Vagina (tissue), 2 donors: ENCODE data around the gene ZNF423.

Source experiments
- POLR2A ChIP-seq, 2 donors: fragments of 450-650 bp; IDR thresholded peaks; one replicate each; pipeline ENCODE4 v1.6.1; 2017; ENCODE audit warnings: antibody characterized with exemption in 2 of 2, mild to moderate bottlenecking in 2 of 2, moderate library complexity in 2 of 2
- POLR2AphosphoS5 ChIP-seq, 2 donors: sonication (generic); formaldehyde crosslinking; IDR thresholded peaks; one replicate each; pipeline ENCODE4 v1.9.0; 2017; ENCODE audit warnings: antibody characterized with exemption in 2 of 2, mild to moderate bottlenecking in 2 of 2, low read depth in 1 of 2; ENCODE audit not compliant: insufficient read depth in 1 of 2
- TF ChIP-seq, protein P1 (sequence below), 3 experiments: fragments of 450-650 bp in 2 of 3; fragments of 200-600 bp in 1 of 3; sonication (generic) in 1 of 3; IDR thresholded peaks; one replicate each; pipeline ENCODE4 v1.5.1; 2017 to 2019; ENCODE audit warnings: antibody characterized with exemption in 3 of 3, mild to moderate bottlenecking in 2 of 3, moderate library complexity in 2 of 3

DNA sequence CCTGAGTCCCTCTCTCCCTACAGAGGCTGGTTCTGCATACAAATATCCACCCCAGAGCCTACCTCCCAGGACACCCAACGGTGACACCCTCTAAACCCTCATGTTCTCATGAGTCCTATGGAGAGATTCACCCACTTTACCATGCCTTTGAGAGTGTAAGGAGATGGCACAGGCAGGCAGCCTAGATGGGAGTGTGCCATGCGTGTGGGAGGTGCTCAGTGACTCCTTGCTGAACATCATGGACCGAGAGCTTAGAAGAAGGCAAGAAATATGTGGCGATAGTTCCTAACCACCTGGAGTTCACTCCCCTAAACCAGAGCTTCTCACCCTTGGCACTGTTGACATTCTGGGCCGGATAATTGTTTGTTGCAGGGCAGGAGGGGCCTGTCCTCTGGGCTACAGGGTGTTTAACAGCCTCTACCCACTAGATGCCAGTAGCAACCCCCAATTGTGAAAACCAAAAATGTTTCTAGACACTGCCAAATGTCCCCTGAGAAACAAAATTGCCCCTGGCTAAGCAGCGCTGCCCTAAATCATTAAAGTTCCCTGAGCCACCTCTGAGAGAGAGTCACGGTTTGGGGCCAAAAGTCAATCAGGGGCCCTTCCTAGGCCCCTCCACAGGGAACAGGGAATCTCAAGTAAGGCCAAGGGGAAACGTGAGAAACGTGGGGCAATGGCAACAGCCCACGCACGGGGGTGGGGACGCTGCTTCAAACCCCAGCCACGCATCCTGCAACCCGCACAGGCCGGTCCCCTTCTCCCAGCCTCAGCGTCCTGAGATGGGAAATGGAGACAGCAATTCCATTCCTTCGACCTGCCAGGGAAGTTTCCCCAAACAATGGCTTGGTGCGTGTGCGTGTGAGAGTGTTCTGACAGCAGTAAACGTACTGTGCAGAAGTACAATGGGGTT, 415.5 kb downstream of the ZNF423 start:
- TF ChIP-seq, protein P1, sequence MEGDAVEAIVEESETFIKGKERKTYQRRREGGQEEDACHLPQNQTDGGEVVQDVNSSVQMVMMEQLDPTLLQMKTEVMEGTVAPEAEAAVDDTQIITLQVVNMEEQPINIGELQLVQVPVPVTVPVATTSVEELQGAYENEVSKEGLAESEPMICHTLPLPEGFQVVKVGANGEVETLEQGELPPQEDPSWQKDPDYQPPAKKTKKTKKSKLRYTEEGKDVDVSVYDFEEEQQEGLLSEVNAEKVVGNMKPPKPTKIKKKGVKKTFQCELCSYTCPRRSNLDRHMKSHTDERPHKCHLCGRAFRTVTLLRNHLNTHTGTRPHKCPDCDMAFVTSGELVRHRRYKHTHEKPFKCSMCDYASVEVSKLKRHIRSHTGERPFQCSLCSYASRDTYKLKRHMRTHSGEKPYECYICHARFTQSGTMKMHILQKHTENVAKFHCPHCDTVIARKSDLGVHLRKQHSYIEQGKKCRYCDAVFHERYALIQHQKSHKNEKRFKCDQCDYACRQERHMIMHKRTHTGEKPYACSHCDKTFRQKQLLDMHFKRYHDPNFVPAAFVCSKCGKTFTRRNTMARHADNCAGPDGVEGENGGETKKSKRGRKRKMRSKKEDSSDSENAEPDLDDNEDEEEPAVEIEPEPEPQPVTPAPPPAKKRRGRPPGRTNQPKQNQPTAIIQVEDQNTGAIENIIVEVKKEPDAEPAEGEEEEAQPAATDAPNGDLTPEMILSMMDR (IDR thresholded peaks at IDR 0.05), result no peak
- TF ChIP-seq POLR2A (IDR thresholded peaks at IDR 0.05) (no peak), POLR2AphosphoS5 (IDR thresholded peaks at IDR 0.05; ENCODE audit: insufficient read depth in 1 of 2, low read depth in 1 of 2) (no peak)
